Suprapubic skin (tissue), 4 donors: Measurements from ENCODE around the gene TSKS.

Experiments
- CTCF ChIP-seq, 2 donors: fragments of 200-600 bp in 1 of 2; fragments of 450-650 bp in 1 of 2; sonication (generic) in 1 of 2; IDR thresholded peaks; one replicate each; pipeline ENCODE4 v1.5.1; 2016 to 2019; ENCODE audit warnings: antibody characterized with exemption in 2 of 2, mild to moderate bottlenecking in 1 of 2, moderate library complexity in 1 of 2
- EP300 ChIP-seq: sonication (generic); formaldehyde crosslinking; IDR thresholded peaks from one replicate; pipeline ENCODE4 v1.6.1; 2017; ENCODE audit warnings: antibody characterized with exemption
- POLR2AphosphoS5 ChIP-seq, 3 donors: sonication (generic); formaldehyde crosslinking; IDR thresholded peaks; one replicate each; pipeline ENCODE4 v1.6.1; 2017; ENCODE audit warnings: antibody characterized with exemption in 3 of 3

GRCh38 chr19:49811328-49811727 is 48.2 kb upstream of the TSKS start:
- TF ChIP-seq CTCF (IDR thresholded peaks at IDR 0.05): no peak
- no peak for TF ChIP-seq EP300
- TF ChIP-seq POLR2AphosphoS5 (IDR thresholded peaks at IDR 0.05): no peak
